Epithelial cell of proximal tubule (primary cell): ENCODE results near the gene DSC1. TPM values are rescaled to one million over a fixed set of nuclear protein-coding genes. Genes with fewer than 3 reads are reported as not detected.

Source experiments
- DNase-seq: peaks from one replicate; pipeline ENCODE4 v3.0.0-alpha.2; 2011; ENCODE audit warnings: low read depth
- H3K4me3 ChIP-seq: 2 replicates; pipeline ENCODE4 v1.5.1; 2011; ENCODE audit warnings: low read depth, mild to moderate bottlenecking, low read length
- CTCF ChIP-seq: conservative IDR thresholded peaks from 2 replicates; pipeline ENCODE4 v1.5.1; 2012; ENCODE audit warnings: low read depth, mild to moderate bottlenecking, low read length
- total RNA-seq: library from RNA; depleted of rRNA; stranded (reverse); fragments of >200 nt; gene quantifications from 2 replicates; pipeline ENCODE4 v1.2.3, GENCODE V29; 2015

The DSC1 gene
- total RNA-seq, 1 donor from 2014 or later = not detected

DNA sequence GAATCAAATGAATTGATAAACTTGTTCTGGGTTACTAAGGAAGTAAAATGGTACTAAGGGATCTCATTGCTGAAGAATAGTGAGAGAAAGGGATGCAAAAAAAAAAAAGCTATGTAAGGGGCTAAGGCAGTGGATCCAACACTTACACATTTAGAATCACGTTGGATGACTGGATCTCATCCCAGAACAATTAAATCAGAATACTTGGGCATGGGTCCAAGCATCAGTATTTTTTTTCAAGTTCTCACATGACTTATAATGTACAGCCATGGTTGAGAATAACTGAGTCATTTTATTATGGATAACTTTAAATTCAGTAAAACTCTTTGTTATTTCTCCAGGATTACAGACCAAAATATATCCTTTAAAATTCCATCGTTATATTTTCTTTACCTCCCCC is 8.5 kb downstream of the DSC1 start:
- no peak for TF ChIP-seq CTCF
- H3K4me3 ChIP-seq = no peak overlapping the region
- DNase-seq = no peak

DNA sequence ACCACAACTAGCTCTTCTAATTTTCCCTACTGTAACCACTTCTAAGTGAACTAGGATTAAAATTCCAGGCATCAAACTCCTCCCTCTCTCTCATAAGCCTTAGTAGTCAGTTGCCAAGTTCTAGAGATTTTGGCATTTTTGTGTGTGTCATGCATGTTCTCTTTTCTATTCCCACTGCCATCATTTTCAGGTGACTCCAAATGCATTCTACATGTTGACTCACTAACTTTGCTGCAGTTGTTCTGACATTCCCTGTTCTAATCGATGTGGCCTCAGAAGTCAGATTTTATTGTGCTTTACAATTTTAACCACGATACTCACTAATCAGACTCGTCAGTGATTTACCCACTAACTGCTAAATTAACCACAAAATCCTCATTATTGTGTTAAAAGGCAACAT is 13.3 kb downstream of the DSC1 start:
- no peak for DNase-seq
- TF ChIP-seq CTCF = no peak
- no peak overlapping the region for H3K4me3 ChIP-seq

DNA sequence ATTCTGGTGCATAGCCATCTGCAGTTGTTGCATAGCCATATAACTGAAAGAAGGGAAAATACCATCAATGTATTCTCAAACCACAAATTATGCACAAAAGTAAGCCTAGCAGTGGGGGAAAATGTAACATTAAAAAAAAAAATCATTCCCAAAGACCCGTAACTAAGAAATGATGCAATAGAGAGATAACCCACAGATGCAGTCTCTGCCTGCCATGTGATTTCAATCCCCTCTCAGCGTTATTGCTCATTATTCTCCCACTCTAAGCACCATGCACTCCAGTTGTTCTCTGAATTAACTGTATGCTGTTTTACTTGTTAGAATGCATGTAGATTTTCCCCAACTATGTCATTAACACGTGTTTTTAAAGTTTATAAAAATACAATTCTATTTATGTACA is 14.1 kb downstream of the DSC1 start:
- no peak for TF ChIP-seq CTCF
- no peak for DNase-seq
- no peak overlapping the region for H3K4me3 ChIP-seq

DNA sequence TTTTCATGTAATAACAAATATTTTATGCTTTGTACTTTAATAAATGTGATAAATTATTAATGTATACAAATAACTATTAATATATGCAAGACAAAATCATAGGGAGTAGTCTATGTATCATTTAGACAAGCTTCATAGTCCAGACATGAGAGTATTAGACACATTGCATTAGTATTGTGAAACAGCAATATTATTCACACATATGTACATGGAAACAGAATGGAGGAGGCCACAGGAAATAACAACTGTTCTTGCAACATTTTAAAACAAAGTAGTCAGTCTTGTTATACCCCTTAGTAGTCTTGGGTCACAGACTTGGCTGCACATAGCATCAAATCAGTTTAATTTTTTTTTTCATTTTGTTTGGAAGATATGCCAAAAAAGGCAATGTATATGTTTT is 15.8 kb downstream of the DSC1 start:
- no peak for DNase-seq
- no peak for TF ChIP-seq CTCF

GRCh38 chr18:31143025-31143424 is 19.6 kb downstream of the DSC1 start:
- TF ChIP-seq CTCF = no peak
- DNase-seq = no peak
- H3K4me3 ChIP-seq = no peak overlapping the region

More for the DNA sequence above, 15.8 kb downstream of the DSC1 start:
- no peak overlapping the region for H3K4me3 ChIP-seq

- TF ChIP-seq CTCF = no peak
- no peak overlapping the region for H3K4me3 ChIP-seq
- DNase-seq = no peak
These were observed 23.9 kb downstream of the DSC1 start for GRCh38 chr18:31138709-31139108.

DNA sequence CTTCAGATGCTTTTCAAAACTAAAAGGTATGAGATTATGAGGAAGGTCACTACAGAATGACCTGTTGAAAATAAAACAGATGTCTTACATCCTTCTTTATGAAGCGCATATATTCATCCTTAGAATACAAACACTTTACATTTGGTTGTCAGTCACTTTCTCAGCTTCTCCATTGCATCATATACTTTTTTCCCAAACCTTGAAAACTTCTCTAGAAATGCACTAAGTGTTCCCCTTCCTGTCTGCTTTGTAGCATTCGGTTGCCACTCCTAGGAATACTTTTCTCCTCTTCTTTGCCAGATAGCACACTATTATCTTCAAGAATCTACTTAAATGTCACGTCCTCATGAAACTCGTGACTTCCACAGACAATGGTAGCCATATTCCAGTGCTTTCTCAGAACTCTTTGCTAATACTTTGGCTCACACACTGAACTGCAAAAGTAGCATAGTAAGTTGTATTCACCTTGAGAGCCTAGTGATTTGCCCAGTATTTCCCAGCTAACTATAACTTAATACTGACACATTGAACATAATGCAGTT is 27.6 kb downstream of the DSC1 start:
- no peak for TF ChIP-seq CTCF
- no peak overlapping the region for H3K4me3 ChIP-seq
- no peak for DNase-seq
